ENCODE measurements around the gene PROCA1. TPM values are rescaled to one million over a fixed set of nuclear protein-coding genes. Genes with fewer than 3 reads are reported as not detected.
A peak's percentile ranks its signal among the peaks of the same experiment; 100 is the strongest.

The PROCA1 gene
- total and polyA plus RNA-seq, 9 of the 15 experiments (the other 6 are each of a cell fraction or from before 2014, with no cell fraction given) = 0.78 to 16.2 (median 5.6) TPM

GRCh38 chr17:28712705-28713415 is 1.2 kb upstream of the PROCA1 start (continued):
- TF ChIP-seq ATF3 (IDR thresholded peaks at IDR 0.05) = no peak
- TF ChIP-seq ATF3 (CRISPR knock-in tag; conservative IDR thresholded peaks at IDR 0.05) = no peak
- TF ChIP-seq ZNF232 (CRISPR knock-in tag; IDR thresholded peaks at IDR 0.05) = no peak
- TF ChIP-seq BCOR (IDR thresholded peaks at IDR 0.05) = no peak
- TF ChIP-seq TARDBP (IDR thresholded peaks at IDR 0.05) = no peak
- peak in 1 of 2 experiments; percentile 16; a peak in 1 of 4 replicates for TF ChIP-seq TEAD1 (CRISPR knock-in tag; IDR thresholded peaks at IDR 0.05)
- 0 out of 2 replicates have a peak, but pooled peaks have one; percentile 27 for TF ChIP-seq FOXP4 (CRISPR knock-in tag; IDR thresholded peaks at IDR 0.05; ENCODE audit: borderline replicate concordance)
- no peak for TF ChIP-seq GTF3C2 (IDR thresholded peaks at IDR 0.05; ENCODE audit: borderline replicate concordance, extremely low read depth, insufficient read length)
- peak; percentile 64 for TF ChIP-seq RBM39 (optimal IDR thresholded peaks at IDR 0.05; ENCODE audit: low read depth, low read length)
- no peak for TF ChIP-seq NELFE (IDR thresholded peaks at IDR 0.05; ENCODE audit: insufficient read depth, insufficient read length)
- 0 out of 4 replicates have a peak, but pooled peaks of 1 of the 2 experiments have one; percentile 2 for TF ChIP-seq ARNT (IDR thresholded peaks at IDR 0.05)
- TF ChIP-seq NCOA4 (IDR thresholded peaks at IDR 0.05; ENCODE audit: partially characterized antibody) = no peak
- no peak for TF ChIP-seq ATF2 (CRISPR knock-in tag; IDR thresholded peaks at IDR 0.05)
